Measurements from ENCODE around the gene SDC3. TPM values are rescaled to one million over a fixed set of nuclear protein-coding genes. Genes with fewer than 3 reads are reported as not detected.

SDC3 gene
- polyA plus RNA-seq, 3 donors = 0.05 to 1.2 (median 0.12) TPM

DNA sequence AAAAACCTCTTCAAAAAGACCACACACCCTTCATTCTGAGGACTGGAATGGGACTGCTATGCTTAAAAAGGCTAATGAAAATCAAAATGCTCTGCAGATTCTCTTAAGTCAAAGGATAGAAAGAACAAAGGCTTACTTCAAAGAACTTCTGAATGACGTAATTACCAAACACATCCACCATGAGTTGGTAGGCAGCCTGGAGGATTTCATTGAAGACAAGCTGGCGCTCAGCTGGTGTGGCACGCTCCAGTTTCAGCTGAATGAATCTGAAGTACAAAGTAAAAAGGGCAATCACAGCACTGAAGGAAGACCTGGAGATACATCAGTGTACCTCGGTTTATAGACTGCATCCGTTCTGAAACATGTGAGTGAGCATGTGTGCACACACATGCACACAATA is 43.5 kb upstream of the SDC3 start:
- Histone ChIP-seq H3K4me3 (replicated peaks in 1 of 3; ENCODE audit: low read depth in 2 of 3, low read length in 3 of 3) (no peak overlapping the region), H3K9ac (ENCODE audit: insufficient read depth, low read length, poor library complexity, severe bottlenecking) (no peak overlapping the region), H4K20me1 (ENCODE audit: insufficient read depth, low read length) (peaks cover 85% of the 10 kb centered on the region), H3K9me3 (replicated peaks in 1 of 2; ENCODE audit: control insufficient read depth in 1 of 2, insufficient read depth in 1 of 2, low read length in 2 of 2) (no peaks in the 10 kb centered on the region), H3K4me1 (ENCODE audit: control insufficient read depth in 1 of 2, insufficient read depth in 2 of 2, low read length in 2 of 2) (no peaks in the 10 kb centered on the region), H3K79me2 (ENCODE audit: insufficient read depth, low read length) (peaks cover 19% of the 10 kb centered on the region), H3K36me3 (replicated peaks in 1 of 2; ENCODE audit: control insufficient read depth in 1 of 2, insufficient read depth in 2 of 2, low read length in 2 of 2) (peaks cover 81 to 98% of the 10 kb centered on the region in 2 donors), H2AFZ (ENCODE audit: insufficient read depth, low read depth, low read length, poor library complexity, severe bottlenecking) (no peak overlapping the region), H3K27ac (ENCODE audit: low read depth in 1 of 2, low read length in 2 of 2) (no peak overlapping the region), H3K27me3 (ENCODE audit: control insufficient read depth in 2 of 2, insufficient read depth in 2 of 2, low read length in 2 of 2) (no peaks in the 10 kb centered on the region), H3K4me2 (replicated peaks; ENCODE audit: extremely low read depth, low read length, poor library complexity, severe bottlenecking) (no peak overlapping the region)
- Mint-ChIP-seq H3K9me3 (no peaks in the 10 kb centered on the region), H3K27me3 (ENCODE audit: low read depth in 3 of 3) (no peaks in the 10 kb centered on the region), H3K4me3 (no peak overlapping the region), H3K27ac (peak overlapping the region in 2 of 7 donors; percentile 18 to 54), H3K36me3 (peaks cover 77 to 92% of the 10 kb centered on the region in 2 donors), H3K4me1 (no peaks in the 10 kb centered on the region)
- TF ChIP-seq CTCF (IDR thresholded peaks at IDR 0.05) = no peak
- no peak for DNase-seq
- intact Hi-C loops (cut with micrococcal nuclease) = no loop called here
- 100% methylated on average over 2 of the region's 5 CpGs for WGBS (ENCODE audit: insufficient coverage)

GRCh38 chr1:30950700-30951099 is 42.1 kb upstream of the SDC3 start:
- no peak overlapping the region for H3K4me2 ChIP-seq (replicated peaks; ENCODE audit: extremely low read depth, low read length, poor library complexity, severe bottlenecking)
- no peaks in the 10 kb centered on the region for H3K9me3 ChIP-seq (replicated peaks in 1 of 2; ENCODE audit: control insufficient read depth in 1 of 2, insufficient read depth in 1 of 2, low read length in 2 of 2)
- H2AFZ ChIP-seq (ENCODE audit: insufficient read depth, low read depth, low read length, poor library complexity, severe bottlenecking) = no peak overlapping the region
- H3K9ac ChIP-seq (ENCODE audit: insufficient read depth, low read length, poor library complexity, severe bottlenecking) = no peak overlapping the region
- H3K4me3 ChIP-seq (replicated peaks in 1 of 3; ENCODE audit: low read depth in 2 of 3, low read length in 3 of 3) = no peak overlapping the region
- H3K27ac ChIP-seq (ENCODE audit: low read depth in 1 of 2, low read length in 2 of 2) = no peak overlapping the region
- H3K4me3 Mint-ChIP-seq = no peak overlapping the region
- no peak for TF ChIP-seq CTCF (IDR thresholded peaks at IDR 0.05)
- H4K20me1 ChIP-seq (ENCODE audit: insufficient read depth, low read length) = peaks cover 76% of the 10 kb centered on the region
- no peaks in the 10 kb centered on the region for H3K4me1 ChIP-seq (ENCODE audit: control insufficient read depth in 1 of 2, insufficient read depth in 2 of 2, low read length in 2 of 2)
- no peaks in the 10 kb centered on the region for H3K9me3 Mint-ChIP-seq
- DNase-seq = no peak
- WGBS (ENCODE audit: insufficient coverage) = 100% methylated on average over 4 of the region's 5 CpGs
- no peaks in the 10 kb centered on the region for H3K27me3 ChIP-seq (ENCODE audit: control insufficient read depth in 2 of 2, insufficient read depth in 2 of 2, low read length in 2 of 2)
- H3K27ac Mint-ChIP-seq = peak overlapping the region in 1 of 7 donors; percentile 41
- no peaks in the 10 kb centered on the region for H3K27me3 Mint-ChIP-seq (ENCODE audit: low read depth in 3 of 3)
- peaks cover 76 to 89% of the 10 kb centered on the region in 2 donors for H3K36me3 Mint-ChIP-seq
- H3K79me2 ChIP-seq (ENCODE audit: insufficient read depth, low read length) = peaks cover 10% of the 10 kb centered on the region
- no peaks in the 10 kb centered on the region for H3K4me1 Mint-ChIP-seq
- H3K36me3 ChIP-seq (replicated peaks in 1 of 2; ENCODE audit: control insufficient read depth in 1 of 2, insufficient read depth in 2 of 2, low read length in 2 of 2) = peaks cover 81 to 95% of the 10 kb centered on the region in 2 donors
- intact Hi-C loops (cut with micrococcal nuclease) = no loop called here

All from CD14-positive monocyte (primary cell).